Prostate gland (tissue), 2 donors: ENCODE measurements around the gene APOBEC2. TPM values are rescaled to one million over a fixed set of nuclear protein-coding genes. Genes with fewer than 3 reads are reported as not detected.

Experiments used
- DNase-seq: peaks from one replicate; pipeline ENCODE4 v3.0.0-alpha.2; 2019; ENCODE audit warnings: low spot score
- H3K27ac ChIP-seq, 2 donors: fragments of 200-600 bp; sonication (generic); 2 replicates each; pipeline ENCODE4 v1.5.1; 2017 to 2019
- H3K27me3 ChIP-seq: fragments of 200-600 bp; sonication (generic); replicated peaks from 2 replicates; pipeline ENCODE4 v1.5.1; 2019; ENCODE audit not compliant: insufficient read depth
- H3K36me3 ChIP-seq, 2 donors: fragments of 200-600 bp; sonication (generic); 1 replicate in 1 of 2; 2 replicates in 1 of 2; pipeline versions ENCODE4 v1.5.1 to v1.8.1; 2017 to 2019
- H3K4me1 ChIP-seq: fragments of 200-600 bp; sonication (generic); replicated peaks from 2 replicates; pipeline ENCODE4 v1.5.1; 2019
- H3K4me3 ChIP-seq, 2 donors: fragments of 200-600 bp; sonication (generic); 2 replicates each; pipeline ENCODE4 v1.5.1; 2017 to 2019
- H3K9me3 ChIP-seq: fragments of 200-600 bp; sonication (generic); 2 replicates; pipeline ENCODE4 v1.5.1; 2017
- CTCF ChIP-seq, 4 experiments: fragments of 200-600 bp in 2 of 4; fragments of 450-650 bp in 2 of 4; sonication (generic) in 2 of 4; IDR thresholded peaks; 1 replicate in 3 of 4; 2 replicates in 1 of 4; pipeline ENCODE4 v1.5.1; 2016 to 2019; ENCODE audit warnings: antibody characterized with exemption in 4 of 4, mild to moderate bottlenecking in 2 of 4, moderate library complexity in 2 of 4
- POLR2A ChIP-seq: fragments of 450-650 bp; IDR thresholded peaks from one replicate; pipeline ENCODE4 v1.6.1; 2016; ENCODE audit warnings: antibody characterized with exemption, mild to moderate bottlenecking
- POLR2AphosphoS5 ChIP-seq: sonication (generic); formaldehyde crosslinking; IDR thresholded peaks from one replicate; pipeline ENCODE4 v1.6.1; 2017; ENCODE audit warnings: antibody characterized with exemption
- WGBS: methylation state at CpG from one replicate; pipeline ENCODE4 v1.1.5; 2018; 5-methylcytosine and 5-hydroxymethylcytosine counted together
- intact Hi-C: fragments of 100-400 bp; cut with DNase I; formaldehyde crosslinking; loops from one replicate; pipeline ENCODE4 v1.14.2; 2022
- total RNA-seq, 2 donors: library from RNA; depleted of rRNA; stranded (reverse); fragments of >200 nt; gene quantifications; one replicate each; pipeline ENCODE4 v1.1.0, GENCODE V29; 2016

APOBEC2 gene
- total RNA-seq, 2 donors from 2014 or later = 2.0 TPM; not detected in 1

DNA sequence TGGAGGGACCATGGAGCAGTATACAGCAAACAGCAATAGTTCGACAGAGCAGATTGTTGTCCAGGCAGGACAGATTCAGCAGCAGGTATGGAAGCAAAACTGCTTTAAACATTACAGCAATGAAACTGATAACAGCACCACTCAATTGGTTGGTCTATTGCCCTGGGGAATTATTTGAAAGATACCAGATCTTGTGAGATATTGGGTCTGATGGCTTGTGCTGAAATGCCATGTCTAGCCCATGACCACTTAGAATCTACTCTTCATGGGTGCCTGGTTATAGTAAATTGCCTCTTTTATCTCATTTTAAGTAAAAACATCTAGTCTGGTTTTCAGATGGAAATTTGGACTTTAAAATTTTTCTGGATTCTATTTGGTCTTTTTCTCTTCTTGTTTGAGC, 26.1 kb downstream of the APOBEC2 start:
- intact Hi-C loops = no loop called here
- Histone ChIP-seq H3K36me3 (no peaks in the 10 kb centered on the region), H3K27me3 (no peaks in the 10 kb centered on the region), H3K27ac (no peak overlapping the region), H3K9me3 (no peaks in the 10 kb centered on the region), H3K4me3 (no peak overlapping the region), H3K4me1 (peaks cover 10% of the 10 kb centered on the region)
- no peak for DNase-seq
- 91% methylated on average over 1 of the region's 1 CpG for WGBS
- TF ChIP-seq CTCF (IDR thresholded peaks at IDR 0.05) (no peak), POLR2AphosphoS5 (no peak), POLR2A (no peak)

DNA sequence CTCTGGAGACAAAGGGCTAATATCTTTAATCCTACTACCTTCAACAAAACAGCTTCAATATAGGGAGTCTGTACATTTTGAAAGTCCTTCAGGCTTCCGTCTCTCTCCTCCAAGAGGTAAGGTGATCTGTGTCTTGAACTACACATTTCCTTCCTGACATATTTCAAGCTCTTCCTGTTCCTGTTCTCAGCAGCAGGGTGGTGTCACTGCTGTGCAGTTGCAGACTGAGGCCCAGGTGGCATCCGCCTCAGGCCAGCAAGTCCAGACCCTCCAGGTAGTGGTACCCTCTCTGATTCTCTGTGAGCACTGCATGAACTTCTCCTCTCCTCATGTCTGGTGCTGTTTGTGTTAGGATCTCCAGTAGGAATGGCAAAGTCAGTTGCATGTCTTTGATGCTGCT, 27.6 kb downstream of the APOBEC2 start:
- intact Hi-C loops = no loop called here
- Histone ChIP-seq H3K9me3 (no peaks in the 10 kb centered on the region), H3K27ac (no peak overlapping the region), H3K36me3 (no peaks in the 10 kb centered on the region), H3K4me1 (no peaks in the 10 kb centered on the region), H3K4me3 (no peak overlapping the region), H3K27me3 (no peaks in the 10 kb centered on the region)
- no peak for DNase-seq
- 100% methylated on average over 2 of the region's 2 CpGs for WGBS
- no peak for TF ChIP-seq CTCF (IDR thresholded peaks at IDR 0.05)

- Histone ChIP-seq H3K36me3 (no peaks in the 10 kb centered on the region), H3K4me1 (no peaks in the 10 kb centered on the region), H3K27ac (no peak overlapping the region), H3K27me3 (no peaks in the 10 kb centered on the region), H3K9me3 (no peaks in the 10 kb centered on the region), H3K4me3 (no peak overlapping the region)
- TF ChIP-seq POLR2AphosphoS5 (no peak), POLR2A (no peak), CTCF (IDR thresholded peaks at IDR 0.05) (no peak)
- intact Hi-C loops = no loop called here
- no peak for DNase-seq
Observed at GRCh38 chr6:41083072-41083471, 30.1 kb downstream of the APOBEC2 start.

GRCh38 chr6:41085182-41085581, 32.2 kb downstream of the APOBEC2 start:
- Histone ChIP-seq H3K27ac (no peak overlapping the region), H3K9me3 (no peaks in the 10 kb centered on the region), H3K36me3 (no peaks in the 10 kb centered on the region), H3K4me1 (no peaks in the 10 kb centered on the region), H3K27me3 (no peaks in the 10 kb centered on the region), H3K4me3 (no peak overlapping the region)
- TF ChIP-seq POLR2AphosphoS5 = no peak
- intact Hi-C loops = no loop called here
- no peak for DNase-seq

GRCh38 chr6:41088451-41088850, 35.4 kb downstream of the APOBEC2 start:
- Histone ChIP-seq H3K27ac (no peak overlapping the region), H3K27me3 (no peaks in the 10 kb centered on the region), H3K4me1 (no peaks in the 10 kb centered on the region), H3K36me3 (peaks cover 0 to 5% of the 10 kb centered on the region in 2 donors), H3K4me3 (no peak overlapping the region), H3K9me3 (no peaks in the 10 kb centered on the region)
- intact Hi-C loops = no loop called here
- WGBS = 84% methylated on average over 4 of the region's 4 CpGs
- DNase-seq = no peak
- TF ChIP-seq POLR2A = no peak
- no peak for TF ChIP-seq POLR2AphosphoS5
- TF ChIP-seq CTCF (IDR thresholded peaks at IDR 0.05) = no peak
